Neural cell (in vitro differentiated cells): Measurements from ENCODE around the gene LRRN4CL. TPM values are rescaled to one million over a fixed set of nuclear protein-coding genes. Genes with fewer than 3 reads are reported as not detected.

Experiments
- H2AFZ ChIP-seq: fragments of 200-600, 300-800 bp; sonication (generic), shearing (Covaris generic); 2 replicates; pipeline ENCODE4 v1.6.0; 2014; ENCODE audit warnings: low read depth, mild to moderate bottlenecking, antibody characterized with exemption, low read length, moderate library complexity
- H3F3A ChIP-seq: fragments of 200-600 bp; shearing (Covaris generic); 2 replicates; pipeline ENCODE4 v1.6.1; 2016; ENCODE audit warnings: mild to moderate bottlenecking, moderate library complexity, mixed read lengths, antibody characterized with exemption, low read length; ENCODE audit not compliant: insufficient read depth, poor library complexity, severe bottlenecking
- H3K27ac ChIP-seq: fragments of 200-600, 300-800 bp; sonication (generic), shearing (Covaris generic); 2 replicates; pipeline ENCODE4 v1.5.1; 2014; ENCODE audit warnings: mild to moderate bottlenecking, low read length, moderate library complexity
- H3K27me3 ChIP-seq: fragments of 300-800, 200-600 bp; sonication (generic), shearing (Covaris generic); 2 replicates; pipeline ENCODE4 v1.6.0; 2014; ENCODE audit warnings: mild to moderate bottlenecking, low read depth, low read length, moderate library complexity; ENCODE audit not compliant: insufficient read depth
- H3K36me3 ChIP-seq: fragments of 300-800, 200-600 bp; sonication (generic), shearing (Covaris generic); 2 replicates; pipeline ENCODE4 v1.5.1; 2014; ENCODE audit warnings: mild to moderate bottlenecking, antibody characterized with exemption, low read length, moderate library complexity; ENCODE audit not compliant: insufficient read depth
- H3K4me2 ChIP-seq: fragments of 300-800, 200-600 bp; sonication (generic), shearing (Covaris generic); 2 replicates; pipeline ENCODE4 v1.6.0; 2014; ENCODE audit warnings: mild to moderate bottlenecking, low read length
- H3K4me3 ChIP-seq: fragments of 300-800, 200-600 bp; sonication (generic), shearing (Covaris generic); 2 replicates; pipeline ENCODE4 v1.5.1; 2014; ENCODE audit warnings: mild to moderate bottlenecking, low read length, moderate library complexity
- H3K79me2 ChIP-seq: fragments of 200-600 bp; shearing (Covaris generic); replicated peaks from 2 replicates; pipeline ENCODE4 v1.6.0; 2014; ENCODE audit warnings: mild to moderate bottlenecking, low read length, moderate library complexity; ENCODE audit not compliant: insufficient read depth
- H3K9ac ChIP-seq: fragments of 300-800, 200-600 bp; sonication (generic), shearing (Covaris generic); 2 replicates; pipeline ENCODE4 v1.6.1; 2016; ENCODE audit warnings: mild to moderate bottlenecking, low read length, mixed read lengths
- H3K9me2 ChIP-seq: fragments of 200-600 bp; shearing (Covaris generic); 2 replicates; pipeline ENCODE4 v1.6.1; 2016; ENCODE audit warnings: mild to moderate bottlenecking, low read length, mixed read lengths; ENCODE audit not compliant: insufficient read depth
- H3K9me3 ChIP-seq: fragments of 200-600, 300-800 bp; sonication (generic), shearing (Covaris generic); 2 replicates; pipeline ENCODE4 v1.6.1; 2016; ENCODE audit warnings: mild to moderate bottlenecking, mixed run types, low read length, moderate library complexity, mixed read lengths
- H4K20me1 ChIP-seq: fragments of 200-600 bp; shearing (Covaris generic); 2 replicates; pipeline ENCODE4 v1.6.1; 2016; ENCODE audit warnings: mild to moderate bottlenecking, mixed run types; ENCODE audit not compliant: insufficient read depth
- EP300 ChIP-seq: fragments of 450-650 bp; conservative IDR thresholded peaks from 2 replicates; pipeline ENCODE4 v1.6.1; 2014; ENCODE audit warnings: antibody characterized with exemption, mild to moderate bottlenecking, moderate library complexity; ENCODE audit not compliant: poor library complexity, severe bottlenecking
- EZH2 ChIP-seq: fragments of 200-600, 300-800 bp; shearing (Covaris generic), sonication (generic); IDR thresholded peaks from 2 replicates; pipeline ENCODE4 v1.6.1; 2014; ENCODE audit warnings: antibody characterized with exemption, low read length, borderline replicate concordance, mild to moderate bottlenecking; ENCODE audit not compliant: insufficient read depth, poor library complexity, severe bottlenecking
- MXI1 ChIP-seq: fragments of 450-650 bp; conservative IDR thresholded peaks from 2 replicates; pipeline ENCODE4 v1.6.1; 2014; ENCODE audit warnings: antibody characterized with exemption, mild to moderate bottlenecking; ENCODE audit not compliant: poor library complexity, severe bottlenecking
- POLR2AphosphoS5 ChIP-seq: IDR thresholded peaks from 2 replicates; pipeline ENCODE4 v1.6.1; 2012
- RAD21 ChIP-seq: fragments of 450-650 bp; conservative IDR thresholded peaks from 2 replicates; pipeline ENCODE4 v1.6.1; 2014; ENCODE audit warnings: antibody characterized with exemption, mild to moderate bottlenecking, moderate library complexity
- SMC3 ChIP-seq: fragments of 450-650 bp; conservative IDR thresholded peaks from 2 replicates; pipeline ENCODE4 v1.6.1; 2014; ENCODE audit warnings: antibody characterized with exemption, mild to moderate bottlenecking, moderate library complexity; ENCODE audit not compliant: poor library complexity
- TAF1 ChIP-seq: IDR thresholded peaks from 2 replicates; pipeline ENCODE4 v1.6.1; 2012; ENCODE audit warnings: low read depth
- polyA plus RNA-seq: library from polyadenylated mRNA; depleted of rRNA; stranded (reverse); fragments of >200 nt; gene quantifications from 2 replicates; pipeline ENCODE4 v1.2.3, GENCODE V29; 2014
- TF ChIP-seq, protein P1 (sequence below): IDR thresholded peaks from 2 replicates; pipeline ENCODE4 v1.6.1; 2012; ENCODE audit warnings: borderline replicate concordance
- TF ChIP-seq, protein P2 (sequence below): fragments of 450-650 bp; IDR thresholded peaks from 2 replicates; pipeline ENCODE4 v1.5.1; 2014; ENCODE audit warnings: antibody characterized with exemption, mild to moderate bottlenecking, moderate library complexity; ENCODE audit not compliant: poor library complexity, severe bottlenecking

Gene LRRN4CL
- polyA plus RNA-seq, 1 donor from 2014 or later: 0.82 TPM

DNA sequence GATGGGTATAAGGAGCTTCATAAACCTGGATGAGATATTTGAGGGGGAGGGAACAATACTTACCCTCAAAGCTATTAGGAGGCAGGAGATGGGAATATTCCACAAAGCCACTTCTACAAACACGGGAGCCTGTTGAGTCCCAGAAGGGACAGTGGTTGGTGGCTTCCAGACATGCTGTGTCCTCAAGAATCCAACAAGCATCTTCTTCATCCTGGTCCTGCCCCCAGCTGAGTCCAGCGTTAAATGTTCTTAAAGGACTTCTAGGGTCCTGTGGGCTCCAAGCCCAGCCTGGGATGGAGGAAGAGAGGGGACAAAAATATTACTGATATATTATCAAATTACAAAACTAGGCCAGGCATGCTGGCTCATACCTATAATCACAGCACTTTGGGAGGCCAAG is 21.9 kb downstream of the LRRN4CL start:
- Histone ChIP-seq H3K9me3 (no peaks in the 10 kb centered on the region), H3K79me2 (peaks cover 10% of the 10 kb centered on the region), H2AFZ (no peak overlapping the region), H3K9ac (no peak overlapping the region), H3K4me2 (no peak overlapping the region), H3K36me3 (no peaks in the 10 kb centered on the region), H3F3A (no peaks in the 10 kb centered on the region), H3K27ac (no peak overlapping the region), H3K27me3 (no peaks in the 10 kb centered on the region), H4K20me1 (no peaks in the 10 kb centered on the region), H3K9me2 (no peaks in the 10 kb centered on the region), H3K4me3 (no peak overlapping the region)
- TF ChIP-seq, protein P1, sequence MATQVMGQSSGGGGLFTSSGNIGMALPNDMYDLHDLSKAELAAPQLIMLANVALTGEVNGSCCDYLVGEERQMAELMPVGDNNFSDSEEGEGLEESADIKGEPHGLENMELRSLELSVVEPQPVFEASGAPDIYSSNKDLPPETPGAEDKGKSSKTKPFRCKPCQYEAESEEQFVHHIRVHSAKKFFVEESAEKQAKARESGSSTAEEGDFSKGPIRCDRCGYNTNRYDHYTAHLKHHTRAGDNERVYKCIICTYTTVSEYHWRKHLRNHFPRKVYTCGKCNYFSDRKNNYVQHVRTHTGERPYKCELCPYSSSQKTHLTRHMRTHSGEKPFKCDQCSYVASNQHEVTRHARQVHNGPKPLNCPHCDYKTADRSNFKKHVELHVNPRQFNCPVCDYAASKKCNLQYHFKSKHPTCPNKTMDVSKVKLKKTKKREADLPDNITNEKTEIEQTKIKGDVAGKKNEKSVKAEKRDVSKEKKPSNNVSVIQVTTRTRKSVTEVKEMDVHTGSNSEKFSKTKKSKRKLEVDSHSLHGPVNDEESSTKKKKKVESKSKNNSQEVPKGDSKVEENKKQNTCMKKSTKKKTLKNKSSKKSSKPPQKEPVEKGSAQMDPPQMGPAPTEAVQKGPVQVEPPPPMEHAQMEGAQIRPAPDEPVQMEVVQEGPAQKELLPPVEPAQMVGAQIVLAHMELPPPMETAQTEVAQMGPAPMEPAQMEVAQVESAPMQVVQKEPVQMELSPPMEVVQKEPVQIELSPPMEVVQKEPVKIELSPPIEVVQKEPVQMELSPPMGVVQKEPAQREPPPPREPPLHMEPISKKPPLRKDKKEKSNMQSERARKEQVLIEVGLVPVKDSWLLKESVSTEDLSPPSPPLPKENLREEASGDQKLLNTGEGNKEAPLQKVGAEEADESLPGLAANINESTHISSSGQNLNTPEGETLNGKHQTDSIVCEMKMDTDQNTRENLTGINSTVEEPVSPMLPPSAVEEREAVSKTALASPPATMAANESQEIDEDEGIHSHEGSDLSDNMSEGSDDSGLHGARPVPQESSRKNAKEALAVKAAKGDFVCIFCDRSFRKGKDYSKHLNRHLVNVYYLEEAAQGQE: no peak
- no peak for TF ChIP-seq SMC3

DNA sequence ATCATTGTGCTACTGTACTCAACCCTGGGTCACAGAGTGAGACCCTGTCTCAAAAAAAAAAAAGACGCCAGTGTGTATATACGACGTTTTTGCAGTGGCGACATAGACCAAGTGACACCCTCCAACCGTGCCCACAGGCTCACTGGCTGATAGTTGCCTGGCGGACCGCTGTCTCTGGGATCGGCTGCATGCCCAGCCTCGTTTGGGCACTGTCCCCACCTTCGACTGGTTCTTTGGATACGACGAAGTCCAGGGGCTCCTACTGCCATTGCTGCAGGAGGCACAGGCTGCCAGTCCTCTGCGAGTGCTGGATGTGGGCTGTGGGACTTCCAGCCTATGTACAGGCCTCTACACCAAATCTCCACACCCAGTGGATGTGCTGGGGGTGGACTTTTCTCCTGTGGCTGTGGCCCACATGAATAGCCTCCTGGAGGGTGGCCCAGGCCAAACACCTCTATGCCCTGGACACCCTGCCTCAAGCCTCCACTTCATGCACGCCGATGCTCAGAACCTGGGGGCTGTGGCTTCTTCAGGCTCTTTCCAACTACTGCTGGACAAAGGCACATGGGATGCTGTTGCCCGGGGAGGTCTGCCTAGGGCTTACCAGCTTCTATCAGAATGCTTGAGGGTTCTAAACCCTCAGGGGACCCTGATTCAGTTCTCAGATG is 22.9 kb downstream of the LRRN4CL start:
- H2AFZ ChIP-seq: no peak overlapping the region

More for the DNA sequence above, 22.9 kb downstream of the LRRN4CL start:
- H3K9ac ChIP-seq: peak overlapping the region; percentile 96
- no peaks in the 10 kb centered on the region for H3K9me2 ChIP-seq
- no peak for TF ChIP-seq SMC3
- no peak for TF ChIP-seq EP300
- no peak for TF ChIP-seq TAF1
- no peak for TF ChIP-seq MXI1
- TF ChIP-seq RAD21: no peak
- TF ChIP-seq POLR2AphosphoS5: no peak
- TF ChIP-seq, protein P2, sequence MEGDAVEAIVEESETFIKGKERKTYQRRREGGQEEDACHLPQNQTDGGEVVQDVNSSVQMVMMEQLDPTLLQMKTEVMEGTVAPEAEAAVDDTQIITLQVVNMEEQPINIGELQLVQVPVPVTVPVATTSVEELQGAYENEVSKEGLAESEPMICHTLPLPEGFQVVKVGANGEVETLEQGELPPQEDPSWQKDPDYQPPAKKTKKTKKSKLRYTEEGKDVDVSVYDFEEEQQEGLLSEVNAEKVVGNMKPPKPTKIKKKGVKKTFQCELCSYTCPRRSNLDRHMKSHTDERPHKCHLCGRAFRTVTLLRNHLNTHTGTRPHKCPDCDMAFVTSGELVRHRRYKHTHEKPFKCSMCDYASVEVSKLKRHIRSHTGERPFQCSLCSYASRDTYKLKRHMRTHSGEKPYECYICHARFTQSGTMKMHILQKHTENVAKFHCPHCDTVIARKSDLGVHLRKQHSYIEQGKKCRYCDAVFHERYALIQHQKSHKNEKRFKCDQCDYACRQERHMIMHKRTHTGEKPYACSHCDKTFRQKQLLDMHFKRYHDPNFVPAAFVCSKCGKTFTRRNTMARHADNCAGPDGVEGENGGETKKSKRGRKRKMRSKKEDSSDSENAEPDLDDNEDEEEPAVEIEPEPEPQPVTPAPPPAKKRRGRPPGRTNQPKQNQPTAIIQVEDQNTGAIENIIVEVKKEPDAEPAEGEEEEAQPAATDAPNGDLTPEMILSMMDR: no peak
- TF ChIP-seq EZH2: no peak
- TF ChIP-seq, protein P1: no peak
- no peaks in the 10 kb centered on the region for H4K20me1 ChIP-seq
- H3K27ac ChIP-seq: peak overlapping the region; percentile 95
- peak overlapping the region; percentile 78 for H3K4me2 ChIP-seq
- H3K9me3 ChIP-seq: no peaks in the 10 kb centered on the region
- peak overlapping the region; percentile 95 for H3K4me3 ChIP-seq
- H3F3A ChIP-seq: no peaks in the 10 kb centered on the region
- no peaks in the 10 kb centered on the region for H3K36me3 ChIP-seq
- H3K27me3 ChIP-seq: no peaks in the 10 kb centered on the region
- peaks cover 10% of the 10 kb centered on the region for H3K79me2 ChIP-seq
